ENCODE measurements around the gene MMD2. TPM values are rescaled to one million over a fixed set of nuclear protein-coding genes. Genes with fewer than 3 reads are reported as not detected.

MMD2 gene
- total and polyA plus RNA-seq, 2 experiments from 2014 or later: not detected

DNA sequence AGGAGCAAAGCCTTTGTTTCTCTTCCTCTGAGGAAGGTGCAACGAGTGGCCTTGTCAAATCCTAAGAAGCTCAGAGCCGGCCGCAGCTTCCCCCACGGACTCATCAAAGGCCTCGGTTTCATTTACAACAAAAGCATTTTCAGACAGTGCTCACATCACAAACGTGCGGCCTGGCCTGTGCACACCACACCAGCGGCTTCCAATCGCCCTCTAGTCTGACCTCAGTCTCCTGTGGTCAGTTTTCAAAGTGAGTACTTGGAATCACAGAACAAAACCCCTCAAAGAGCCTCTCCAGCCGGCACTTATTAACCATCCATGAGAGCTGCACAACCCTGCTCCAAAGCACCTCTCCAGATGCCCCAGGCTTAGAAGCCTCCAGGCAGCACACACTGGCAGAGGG lies 78.8 kb downstream of the MMD2 start:
- H3K4me3 ChIP-seq: no peak overlapping the region
- peaks cover 4% of the 10 kb centered on the region; the same call in 1 of the 2 replicates for H3K4me1 ChIP-seq (ENCODE audit: insufficient read depth)
- 86% methylated on average over 10 of the region's 10 CpGs for WGBS, 2 experiments (ENCODE audit: low coverage in 1 of 2, low lambda C conversion rate in 2 of 2, missing lambda C conversion rate in 2 of 2)
- no peaks in the 10 kb centered on the region for H3K9me3 ChIP-seq (ENCODE audit: low read depth)
- peaks cover 7% of the 10 kb centered on the region for H3F3A ChIP-seq (ENCODE audit: insufficient read depth)
- H2AFZ ChIP-seq: no peak overlapping the region
- no peak for TF ChIP-seq EZH2 (IDR thresholded peaks at IDR 0.05; ENCODE audit: insufficient read depth, poor library complexity, severe bottlenecking)
- TF ChIP-seq EZH2phosphoT487 (IDR thresholded peaks at IDR 0.05; ENCODE audit: insufficient read depth, low read depth): no peak
- in situ Hi-C loops (cut with MboI): no loop called here
- no peak for DNase-seq
- H3K36me3 ChIP-seq (ENCODE audit: low read depth): no peaks in the 10 kb centered on the region
- H3K4me2 ChIP-seq (ENCODE audit: unreplicated experiment): no peak overlapping the region
- H3K9me2 ChIP-seq (ENCODE audit: insufficient read depth): no peaks in the 10 kb centered on the region
- no peak overlapping the region for H3K27ac ChIP-seq
- no peaks in the 10 kb centered on the region for H3K79me2 ChIP-seq (ENCODE audit: insufficient read depth)
- H4K20me1 ChIP-seq (ENCODE audit: insufficient read depth): no peaks in the 10 kb centered on the region
- H3K9ac ChIP-seq: no peak overlapping the region
- no peaks in the 10 kb centered on the region for H3K27me3 ChIP-seq (replicated peaks; ENCODE audit: insufficient read depth)

DNA sequence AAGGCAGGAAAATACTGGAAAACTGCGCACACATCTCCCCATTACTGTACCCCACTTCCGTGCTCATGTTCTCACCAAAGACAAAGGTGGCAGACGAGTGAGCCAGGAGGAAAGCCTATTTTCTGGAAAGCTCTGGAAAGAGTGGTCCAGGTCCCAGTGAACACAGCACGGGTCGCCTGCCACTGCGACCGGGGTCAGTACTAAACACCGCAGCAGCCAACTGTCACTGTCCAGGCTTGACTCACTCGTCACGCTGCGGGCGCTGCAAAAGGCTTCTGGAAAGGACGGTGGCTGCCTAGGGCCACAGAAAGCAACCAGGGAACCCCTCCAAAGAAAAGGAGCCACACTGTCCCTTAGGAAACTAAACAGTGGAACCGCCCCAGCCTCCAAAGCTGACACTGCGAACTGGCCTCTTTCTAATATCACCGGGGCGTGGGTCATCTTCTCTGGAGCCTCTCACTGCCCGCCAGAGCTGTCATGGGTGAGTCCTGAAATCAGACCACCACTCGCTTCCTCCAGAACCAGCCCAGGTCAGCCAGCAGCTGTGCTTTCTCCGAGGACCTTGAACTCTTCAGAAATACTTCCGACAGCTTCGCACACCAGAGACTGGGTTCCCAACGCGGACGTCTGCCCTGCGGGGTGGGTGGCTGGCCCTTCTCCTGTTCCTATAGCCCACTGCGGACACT lies 79.4 kb downstream of the MMD2 start:
- Histone ChIP-seq H3F3A (ENCODE audit: insufficient read depth) (peaks cover 7% of the 10 kb centered on the region), H3K9ac (no peak overlapping the region), H3K9me2 (ENCODE audit: insufficient read depth) (no peaks in the 10 kb centered on the region), H3K27me3 (replicated peaks; ENCODE audit: insufficient read depth) (no peaks in the 10 kb centered on the region), H3K9me3 (ENCODE audit: low read depth) (no peaks in the 10 kb centered on the region), H2AFZ (no peak overlapping the region), H3K4me1 (ENCODE audit: insufficient read depth) (peaks cover 4% of the 10 kb centered on the region; the same call in 1 of the 2 replicates), H3K4me3 (no peak overlapping the region), H3K4me2 (ENCODE audit: unreplicated experiment) (no peak overlapping the region), H4K20me1 (ENCODE audit: insufficient read depth) (no peaks in the 10 kb centered on the region), H3K79me2 (ENCODE audit: insufficient read depth) (no peaks in the 10 kb centered on the region), H3K27ac (no peak overlapping the region), H3K36me3 (ENCODE audit: low read depth) (no peaks in the 10 kb centered on the region)
- WGBS, 2 experiments (ENCODE audit: low coverage in 1 of 2, low lambda C conversion rate in 2 of 2, missing lambda C conversion rate in 2 of 2): 82% methylated on average over 26 to 27 of the region's 27 CpGs
- DNase-seq: no peak
- in situ Hi-C loops (cut with MboI): no loop called here
- TF ChIP-seq EZH2 (IDR thresholded peaks at IDR 0.05; ENCODE audit: insufficient read depth, poor library complexity, severe bottlenecking): no peak
- TF ChIP-seq EZH2phosphoT487 (IDR thresholded peaks at IDR 0.05; ENCODE audit: insufficient read depth, low read depth): no peak

DNA sequence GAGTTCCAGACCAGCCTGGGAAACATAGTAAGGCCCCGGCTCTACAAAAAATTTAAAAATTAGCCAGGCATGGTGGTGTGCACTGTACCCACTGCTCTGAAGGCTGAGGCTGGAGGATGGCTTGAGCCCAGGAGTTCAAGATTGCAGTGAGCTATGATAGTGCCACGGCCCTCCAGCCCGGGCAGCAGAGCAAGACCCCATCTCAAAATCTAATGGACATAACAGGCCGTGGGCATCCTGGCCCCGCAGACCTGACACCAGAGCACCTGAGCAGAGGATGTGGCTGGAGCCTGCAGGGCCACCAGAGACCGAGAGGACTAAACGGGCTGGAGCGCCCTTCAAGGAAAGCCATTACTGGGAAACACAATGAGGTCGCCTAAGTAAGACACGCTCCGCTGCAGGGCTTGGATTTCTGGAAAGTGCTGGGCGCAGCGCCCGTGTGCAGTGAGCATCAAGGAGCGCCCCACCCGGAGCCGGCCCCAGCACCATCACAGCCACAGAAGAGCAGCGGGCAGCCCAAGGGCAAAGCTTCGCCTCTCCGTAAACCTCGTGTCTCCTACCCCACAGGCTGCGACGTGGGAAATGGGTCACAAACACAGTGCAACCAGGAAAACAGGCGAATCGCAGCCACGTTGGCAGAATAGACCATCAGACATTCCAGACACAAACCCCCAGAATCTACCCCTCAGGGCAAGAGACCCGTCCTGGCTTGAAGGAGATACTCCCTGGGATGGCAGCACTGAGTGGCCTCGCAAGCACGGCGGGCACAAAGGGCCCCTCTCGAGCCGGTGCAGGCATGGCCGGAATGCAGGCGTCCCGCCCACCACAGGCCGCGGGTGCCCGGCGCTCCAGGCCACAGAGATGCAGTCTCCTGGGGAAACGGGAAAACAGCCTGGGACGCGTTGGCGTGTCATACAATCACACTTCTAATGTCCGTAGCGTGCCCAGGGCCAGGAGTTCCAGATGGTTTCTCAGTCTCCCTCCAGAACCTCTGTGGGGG lies 80.4 kb downstream of the MMD2 start:
- TF ChIP-seq EZH2phosphoT487 (IDR thresholded peaks at IDR 0.05; ENCODE audit: insufficient read depth, low read depth) (no peak), EZH2 (IDR thresholded peaks at IDR 0.05; ENCODE audit: insufficient read depth, poor library complexity, severe bottlenecking) (no peak)
- DNase-seq: no peak
- H3K9ac ChIP-seq: no peak overlapping the region
- H3K36me3 ChIP-seq (ENCODE audit: low read depth): no peaks in the 10 kb centered on the region
- H4K20me1 ChIP-seq (ENCODE audit: insufficient read depth): no peaks in the 10 kb centered on the region
- H2AFZ ChIP-seq: no peak overlapping the region
- in situ Hi-C loops (cut with MboI): no loop called here
- H3F3A ChIP-seq (ENCODE audit: insufficient read depth): peaks cover 7% of the 10 kb centered on the region
- 85% methylated on average over 43 to 44 of the region's 45 CpGs for WGBS, 2 experiments (ENCODE audit: low coverage in 1 of 2, low lambda C conversion rate in 2 of 2, missing lambda C conversion rate in 2 of 2)
- no peak overlapping the region for H3K27ac ChIP-seq
- no peaks in the 10 kb centered on the region for H3K9me3 ChIP-seq (ENCODE audit: low read depth)
- no peak overlapping the region for H3K4me3 ChIP-seq
- H3K9me2 ChIP-seq (ENCODE audit: insufficient read depth): no peaks in the 10 kb centered on the region
- H3K4me1 ChIP-seq (ENCODE audit: insufficient read depth): peaks cover 4% of the 10 kb centered on the region; the same call in 1 of the 2 replicates
- H3K27me3 ChIP-seq (replicated peaks; ENCODE audit: insufficient read depth): no peaks in the 10 kb centered on the region
- no peak overlapping the region for H3K4me2 ChIP-seq (ENCODE audit: unreplicated experiment)
- no peaks in the 10 kb centered on the region for H3K79me2 ChIP-seq (ENCODE audit: insufficient read depth)

DNA sequence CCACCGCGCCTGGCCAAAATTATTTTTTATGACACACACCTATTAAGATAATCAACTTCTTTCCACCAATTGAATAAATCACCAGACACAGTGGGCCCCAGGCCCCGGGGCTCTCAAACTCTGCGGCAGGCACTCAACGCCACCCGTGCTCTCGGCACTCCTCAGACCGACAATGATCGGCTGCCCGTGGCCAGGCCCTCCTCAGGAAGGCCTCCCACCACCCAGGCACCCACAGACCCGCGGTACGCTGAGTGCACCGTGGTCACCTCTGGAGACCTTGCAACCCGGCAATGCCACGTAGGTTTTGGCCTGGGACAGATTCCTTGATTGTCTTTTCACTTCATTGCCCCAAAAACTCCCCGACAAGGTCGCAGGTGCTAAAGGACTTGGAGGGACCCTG lies 82.4 kb downstream of the MMD2 start:
- Histone ChIP-seq H3K4me1 (ENCODE audit: insufficient read depth) (no peaks in the 10 kb centered on the region), H3K36me3 (ENCODE audit: low read depth) (no peaks in the 10 kb centered on the region), H3K9ac (no peak overlapping the region), H3K79me2 (ENCODE audit: insufficient read depth) (no peaks in the 10 kb centered on the region), H3F3A (ENCODE audit: insufficient read depth) (no peaks in the 10 kb centered on the region), H3K27ac (no peak overlapping the region), H4K20me1 (ENCODE audit: insufficient read depth) (no peaks in the 10 kb centered on the region), H3K9me2 (ENCODE audit: insufficient read depth) (no peaks in the 10 kb centered on the region), H3K9me3 (ENCODE audit: low read depth) (no peaks in the 10 kb centered on the region), H3K27me3 (replicated peaks; ENCODE audit: insufficient read depth) (no peaks in the 10 kb centered on the region), H3K4me3 (no peak overlapping the region), H3K4me2 (ENCODE audit: unreplicated experiment) (no peak overlapping the region), H2AFZ (no peak overlapping the region)
- in situ Hi-C loops (cut with MboI): no loop called here
- DNase-seq: no peak
- WGBS, 2 experiments (ENCODE audit: low coverage in 1 of 2, low lambda C conversion rate in 2 of 2, missing lambda C conversion rate in 2 of 2): 96% methylated on average over 18 of the region's 18 CpGs
- TF ChIP-seq EZH2 (IDR thresholded peaks at IDR 0.05; ENCODE audit: insufficient read depth, poor library complexity, severe bottlenecking) (no peak), EZH2phosphoT487 (IDR thresholded peaks at IDR 0.05; ENCODE audit: insufficient read depth, low read depth) (no peak)

All from GM23248 (cell line).